GM15510 (cell line): ENCODE measurements around the gene PAK5.

Source experiments
- POLR2A ChIP-seq: IDR thresholded peaks from 3 replicates; pipeline ENCODE4 v1.6.1; 2011; ENCODE audit warnings: borderline replicate concordance; ENCODE audit not compliant: insufficient read length; ENCODE audit errors: extremely low read depth

The PAK5 gene

GRCh38 chr20:9677100-9677623, 161.7 kb downstream of the PAK5 start:
- no peak for TF ChIP-seq POLR2A

GRCh38 chr20:9672981-9673380, 165.9 kb downstream of the PAK5 start:
- no peak for TF ChIP-seq POLR2A

GRCh38 chr20:9672027-9672426, 166.8 kb downstream of the PAK5 start:
- TF ChIP-seq POLR2A, result no peak

GRCh38 chr20:9668381-9668780, 170.5 kb downstream of the PAK5 start:
- no peak for TF ChIP-seq POLR2A

GRCh38 chr20:9663423-9663822, 175.5 kb downstream of the PAK5 start:
- TF ChIP-seq POLR2A, result no peak

GRCh38 chr20:9660236-9660868, 178.5 kb downstream of the PAK5 start:
- no peak for TF ChIP-seq POLR2A

- TF ChIP-seq POLR2A, result no peak
Measured at GRCh38 chr20:9647741-9648140, 191.1 kb downstream of the PAK5 start.

GRCh38 chr20:9646375-9646774, 192.5 kb downstream of the PAK5 start:
- no peak for TF ChIP-seq POLR2A

GRCh38 chr20:9642882-9643281, 196.0 kb downstream of the PAK5 start:
- TF ChIP-seq POLR2A, result no peak

GRCh38 chr20:9637889-9638288, 201.0 kb downstream of the PAK5 start:
- TF ChIP-seq POLR2A, result no peak

GRCh38 chr20:9635750-9636149, 203.1 kb downstream of the PAK5 start:
- TF ChIP-seq POLR2A, result no peak

- TF ChIP-seq POLR2A, result no peak
Measured at GRCh38 chr20:9634327-9634726, 204.5 kb downstream of the PAK5 start.

- TF ChIP-seq POLR2A, result no peak
Measured at GRCh38 chr20:9632991-9633390, 205.9 kb downstream of the PAK5 start.

- no peak for TF ChIP-seq POLR2A
Measured at GRCh38 chr20:9632265-9632664, 206.6 kb downstream of the PAK5 start.

- TF ChIP-seq POLR2A, result no peak
Measured at GRCh38 chr20:9630554-9630953, 208.3 kb downstream of the PAK5 start.

GRCh38 chr20:9629831-9630230, 209.0 kb downstream of the PAK5 start:
- TF ChIP-seq POLR2A, result no peak

- TF ChIP-seq POLR2A, result no peak
Measured at GRCh38 chr20:9628589-9628988, 210.3 kb downstream of the PAK5 start.
